GM23338 (cell line): ENCODE results near the gene EGFR. TPM values are rescaled to one million over a fixed set of nuclear protein-coding genes. Genes with fewer than 3 reads are reported as not detected.
A peak's percentile ranks its signal among the peaks of the same experiment; 100 is the strongest.

Experiments
- ATAC-seq: fragments of 200-7000 bp; cut with Tn5 transposase; 3 replicates; pipeline ENCODE4 v1.9.1; 2020
- DNase-seq: peaks from one replicate; pipeline ENCODE4 v3.0.0-alpha.2; 2015; ENCODE audit warnings: low spot score
- H2AFZ ChIP-seq: fragments of 200-600 bp; sonication (generic); 2 replicates; pipeline ENCODE4 v1.8.0; 2016; ENCODE audit warnings: antibody characterized with exemption, mild to moderate bottlenecking, moderate library complexity
- H3F3A ChIP-seq: fragments of 200-600 bp; sonication (generic); replicated peaks from 2 replicates; pipeline ENCODE4 v1.8.0; 2017; ENCODE audit warnings: antibody characterized with exemption, mixed run types, low read depth
- H3K27ac ChIP-seq: fragments of 200-600 bp; sonication (generic); 2 replicates; pipeline ENCODE4 v1.6.1; 2016; ENCODE audit warnings: low read depth
- H3K27me3 ChIP-seq: fragments of 200-600 bp; sonication (generic); 2 replicates; pipeline ENCODE4 v1.8.0; 2016; ENCODE audit warnings: mild to moderate bottlenecking, mixed run types, moderate library complexity; ENCODE audit not compliant: insufficient read depth
- H3K36me3 ChIP-seq: fragments of 200-600 bp; sonication (generic); 2 replicates; pipeline ENCODE4 v1.8.0; 2016; ENCODE audit warnings: mild to moderate bottlenecking; ENCODE audit not compliant: insufficient read depth
- H3K4me1 ChIP-seq: fragments of 200-600 bp; sonication (generic); 2 replicates; pipeline ENCODE4 v1.8.0; 2016; ENCODE audit warnings: mild to moderate bottlenecking, moderate library complexity; ENCODE audit not compliant: insufficient read depth
- H3K4me2 ChIP-seq: fragments of 200-600 bp; sonication (generic); 2 replicates; pipeline ENCODE4 v1.7.1; 2017; ENCODE audit warnings: mixed run types
- H3K4me3 ChIP-seq: fragments of 200-600 bp; sonication (generic); 2 replicates; pipeline ENCODE4 v1.6.1; 2016; ENCODE audit warnings: mixed run types
- H3K79me2 ChIP-seq: fragments of 200-600 bp; sonication (generic); replicated peaks from 2 replicates; pipeline ENCODE4 v1.8.0; 2017; ENCODE audit warnings: mild to moderate bottlenecking; ENCODE audit not compliant: insufficient read depth
- H3K9me2 ChIP-seq: fragments of 200-600 bp; sonication (generic); 2 replicates; pipeline ENCODE4 v1.8.0; 2017; ENCODE audit not compliant: insufficient read depth
- H4K20me1 ChIP-seq: fragments of 200-600 bp; sonication (generic); replicated peaks from 2 replicates; pipeline ENCODE4 v1.8.0; 2017; ENCODE audit warnings: mild to moderate bottlenecking; ENCODE audit not compliant: insufficient read depth
- H3K27ac Mint-ChIP-seq: 2 replicates; pipeline ENCODE4 v1.8.0; 2020; ENCODE audit warnings: inconsistent platforms, mild to moderate bottlenecking, moderate library complexity, mixed read lengths
- H3K27me3 Mint-ChIP-seq: 3 replicates; pipeline ENCODE4 v1.8.0; 2022; ENCODE audit warnings: low read depth, mild to moderate bottlenecking, moderate library complexity, mixed read lengths, inconsistent platforms; ENCODE audit not compliant: insufficient read depth, poor library complexity
- H3K36me3 Mint-ChIP-seq: 3 replicates; pipeline ENCODE4 v1.8.0; 2021; ENCODE audit warnings: low read depth, mild to moderate bottlenecking, inconsistent platforms, moderate library complexity, mixed read lengths
- H3K4me1 Mint-ChIP-seq: 3 replicates; pipeline ENCODE4 v1.8.0; 2020; ENCODE audit warnings: mild to moderate bottlenecking, inconsistent platforms, mixed read lengths
- H3K4me3 Mint-ChIP-seq: 3 replicates; pipeline ENCODE4 v1.8.0; 2021; ENCODE audit warnings: moderate library complexity, mild to moderate bottlenecking, inconsistent platforms, mixed read lengths
- H3K9me3 Mint-ChIP-seq: 3 replicates; pipeline ENCODE4 v1.8.0; 2020; ENCODE audit warnings: moderate library complexity, mild to moderate bottlenecking, inconsistent platforms, mixed read lengths
- CTCF ChIP-seq, 2 experiments: fragments of 200-600 bp in 1 of 2; sonication (generic) in 1 of 2; conservative IDR thresholded peaks; 2 replicates each; pipeline versions ENCODE4 v1.5.1 to v1.6.1; 2016 to 2017; ENCODE audit warnings: antibody characterized with exemption in 2 of 2, low read depth in 2 of 2, mild to moderate bottlenecking in 2 of 2, moderate library complexity in 1 of 2
- EZH2 ChIP-seq: fragments of 200-600 bp; sonication (generic); IDR thresholded peaks from one replicate; pipeline ENCODE4 v1.8.0; 2017; ENCODE audit warnings: antibody characterized with exemption, mild to moderate bottlenecking, low read depth; ENCODE audit not compliant: unreplicated experiment
- NANOG ChIP-seq: IDR thresholded peaks from 2 replicates; pipeline ENCODE4 v1.6.1; 2016; ENCODE audit warnings: antibody characterized with exemption, borderline replicate concordance
- POLR2AphosphoS5 ChIP-seq: IDR thresholded peaks from 2 replicates; pipeline ENCODE4 v1.6.1; 2016; ENCODE audit warnings: antibody characterized with exemption, low read depth
- REST ChIP-seq: IDR thresholded peaks from one replicate; pipeline ENCODE4 v1.6.1; 2018; ENCODE audit warnings: antibody characterized with exemption; ENCODE audit not compliant: unreplicated experiment
- ZNF331 ChIP-seq: fragments of 250-450 bp; sonication (Bioruptor Pico); IDR thresholded peaks from 2 replicates; pipeline ENCODE4 v1.5.0; 2020; ENCODE audit warnings: low read depth, mild to moderate bottlenecking, moderate library complexity
- polyA plus RNA-seq: library from polyadenylated mRNA; unstranded; fragments of >200 nt; fragmentation: Nextera tagmentation; extraction: Ambion mirVana; gene quantifications from 2 replicates; pipeline ENCODE4 v1.2.1, GENCODE V29; 2016
- total RNA-seq: library from RNA; depleted of rRNA; stranded (reverse); fragments of >200 nt; shearing (Covaris generic); gene quantifications from 2 replicates; pipeline ENCODE4 v1.2.3, GENCODE V29; 2014
- TF ChIP-seq, protein P1 (sequence below): fragments of 250-450 bp; sonication (Bioruptor Pico); IDR thresholded peaks from 2 replicates; pipeline ENCODE4 v1.5.0; 2020; ENCODE audit warnings: mild to moderate bottlenecking, moderate library complexity
- TF ChIP-seq, protein P2 (sequence below): IDR thresholded peaks from 2 replicates; pipeline ENCODE4 v1.6.1; 2016; ENCODE audit warnings: antibody characterized with exemption

Gene EGFR
- total and polyA plus RNA-seq, 2 experiments from 2014 or later = 1.5 to 4.5 TPM

- TF ChIP-seq, protein P1, sequence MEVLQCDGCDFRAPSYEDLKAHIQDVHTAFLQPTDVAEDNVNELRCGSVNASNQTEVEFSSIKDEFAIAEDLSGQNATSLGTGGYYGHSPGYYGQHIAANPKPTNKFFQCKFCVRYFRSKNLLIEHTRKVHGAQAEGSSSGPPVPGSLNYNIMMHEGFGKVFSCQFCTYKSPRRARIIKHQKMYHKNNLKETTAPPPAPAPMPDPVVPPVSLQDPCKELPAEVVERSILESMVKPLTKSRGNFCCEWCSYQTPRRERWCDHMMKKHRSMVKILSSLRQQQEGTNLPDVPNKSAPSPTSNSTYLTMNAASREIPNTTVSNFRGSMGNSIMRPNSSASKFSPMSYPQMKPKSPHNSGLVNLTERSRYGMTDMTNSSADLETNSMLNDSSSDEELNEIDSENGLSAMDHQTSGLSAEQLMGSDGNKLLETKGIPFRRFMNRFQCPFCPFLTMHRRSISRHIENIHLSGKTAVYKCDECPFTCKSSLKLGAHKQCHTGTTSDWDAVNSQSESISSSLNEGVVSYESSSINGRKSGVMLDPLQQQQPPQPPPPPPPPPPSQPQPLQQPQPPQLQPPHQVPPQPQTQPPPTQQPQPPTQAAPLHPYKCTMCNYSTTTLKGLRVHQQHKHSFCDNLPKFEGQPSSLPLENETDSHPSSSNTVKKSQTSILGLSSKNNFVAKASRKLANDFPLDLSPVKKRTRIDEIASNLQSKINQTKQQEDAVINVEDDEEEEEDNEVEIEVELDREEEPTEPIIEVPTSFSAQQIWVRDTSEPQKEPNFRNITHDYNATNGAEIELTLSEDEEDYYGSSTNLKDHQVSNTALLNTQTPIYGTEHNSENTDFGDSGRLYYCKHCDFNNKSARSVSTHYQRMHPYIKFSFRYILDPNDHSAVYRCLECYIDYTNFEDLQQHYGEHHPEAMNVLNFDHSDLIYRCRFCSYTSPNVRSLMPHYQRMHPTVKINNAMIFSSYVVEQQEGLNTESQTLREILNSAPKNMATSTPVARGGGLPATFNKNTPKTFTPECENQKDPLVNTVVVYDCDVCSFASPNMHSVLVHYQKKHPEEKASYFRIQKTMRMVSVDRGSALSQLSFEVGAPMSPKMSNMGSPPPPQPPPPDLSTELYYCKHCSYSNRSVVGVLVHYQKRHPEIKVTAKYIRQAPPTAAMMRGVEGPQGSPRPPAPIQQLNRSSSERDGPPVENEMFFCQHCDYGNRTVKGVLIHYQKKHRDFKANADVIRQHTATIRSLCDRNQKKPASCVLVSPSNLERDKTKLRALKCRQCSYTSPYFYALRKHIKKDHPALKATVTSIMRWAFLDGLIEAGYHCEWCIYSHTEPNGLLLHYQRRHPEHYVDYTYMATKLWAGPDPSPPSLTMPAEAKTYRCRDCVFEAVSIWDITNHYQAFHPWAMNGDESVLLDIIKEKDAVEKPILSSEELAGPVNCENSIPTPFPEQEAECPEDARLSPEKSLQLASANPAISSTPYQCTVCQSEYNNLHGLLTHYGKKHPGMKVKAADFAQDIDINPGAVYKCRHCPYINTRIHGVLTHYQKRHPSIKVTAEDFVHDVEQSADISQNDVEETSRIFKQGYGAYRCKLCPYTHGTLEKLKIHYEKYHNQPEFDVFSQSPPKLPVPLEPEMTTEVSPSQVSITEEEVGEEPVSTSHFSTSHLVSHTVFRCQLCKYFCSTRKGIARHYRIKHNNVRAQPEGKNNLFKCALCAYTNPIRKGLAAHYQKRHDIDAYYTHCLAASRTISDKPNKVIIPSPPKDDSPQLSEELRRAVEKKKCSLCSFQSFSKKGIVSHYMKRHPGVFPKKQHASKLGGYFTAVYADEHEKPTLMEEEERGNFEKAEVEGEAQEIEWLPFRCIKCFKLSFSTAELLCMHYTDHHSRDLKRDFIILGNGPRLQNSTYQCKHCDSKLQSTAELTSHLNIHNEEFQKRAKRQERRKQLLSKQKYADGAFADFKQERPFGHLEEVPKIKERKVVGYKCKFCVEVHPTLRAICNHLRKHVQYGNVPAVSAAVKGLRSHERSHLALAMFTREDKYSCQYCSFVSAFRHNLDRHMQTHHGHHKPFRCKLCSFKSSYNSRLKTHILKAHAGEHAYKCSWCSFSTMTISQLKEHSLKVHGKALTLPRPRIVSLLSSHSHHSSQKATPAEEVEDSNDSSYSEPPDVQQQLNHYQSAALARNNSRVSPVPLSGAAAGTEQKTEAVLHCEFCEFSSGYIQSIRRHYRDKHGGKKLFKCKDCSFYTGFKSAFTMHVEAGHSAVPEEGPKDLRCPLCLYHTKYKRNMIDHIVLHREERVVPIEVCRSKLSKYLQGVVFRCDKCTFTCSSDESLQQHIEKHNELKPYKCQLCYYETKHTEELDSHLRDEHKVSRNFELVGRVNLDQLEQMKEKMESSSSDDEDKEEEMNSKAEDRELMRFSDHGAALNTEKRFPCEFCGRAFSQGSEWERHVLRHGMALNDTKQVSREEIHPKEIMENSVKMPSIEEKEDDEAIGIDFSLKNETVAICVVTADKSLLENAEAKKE (CRISPR knock-in tag) = no peak
These were observed 111.8 kb downstream of the EGFR start (continued) for GRCh38 chr7:55130395-55131141.

GRCh38 chr7:55131142-55131929, 112.5 kb downstream of the EGFR start:
- no peaks in the 10 kb centered on the region for H3F3A ChIP-seq
- H3K4me1 ChIP-seq = peaks cover 17% of the 10 kb centered on the region
- no peak overlapping the region for H3K4me3 Mint-ChIP-seq
- no peaks in the 10 kb centered on the region for H3K36me3 Mint-ChIP-seq
- H3K4me3 ChIP-seq = no peak overlapping the region
- peaks cover 27% of the 10 kb centered on the region for H3K4me1 Mint-ChIP-seq
- H3K36me3 ChIP-seq = no peaks in the 10 kb centered on the region
- no peaks in the 10 kb centered on the region for H3K27me3 ChIP-seq
- no peaks in the 10 kb centered on the region for H3K9me3 Mint-ChIP-seq
- no peak overlapping the region for H3K4me2 ChIP-seq
- no peak overlapping the region for H3K27ac Mint-ChIP-seq
- H3K9me2 ChIP-seq = peaks cover 3% of the 10 kb centered on the region; the same call in 1 of the 2 replicates
- TF ChIP-seq CTCF (conservative IDR thresholded peaks at IDR 0.05; ENCODE audit: low read depth in 2 of 2) (peak in 1 of 2 experiments; percentile 37; a peak in 2 of 4 replicates), ZNF331 (CRISPR knock-in tag) (no peak), EZH2 (no peak), NANOG (no peak), POLR2AphosphoS5 (no peak), REST (no peak)
- TF ChIP-seq, protein P2, sequence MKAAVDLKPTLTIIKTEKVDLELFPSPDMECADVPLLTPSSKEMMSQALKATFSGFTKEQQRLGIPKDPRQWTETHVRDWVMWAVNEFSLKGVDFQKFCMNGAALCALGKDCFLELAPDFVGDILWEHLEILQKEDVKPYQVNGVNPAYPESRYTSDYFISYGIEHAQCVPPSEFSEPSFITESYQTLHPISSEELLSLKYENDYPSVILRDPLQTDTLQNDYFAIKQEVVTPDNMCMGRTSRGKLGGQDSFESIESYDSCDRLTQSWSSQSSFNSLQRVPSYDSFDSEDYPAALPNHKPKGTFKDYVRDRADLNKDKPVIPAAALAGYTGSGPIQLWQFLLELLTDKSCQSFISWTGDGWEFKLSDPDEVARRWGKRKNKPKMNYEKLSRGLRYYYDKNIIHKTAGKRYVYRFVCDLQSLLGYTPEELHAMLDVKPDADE = no peak
- no peaks in the 10 kb centered on the region for H3K79me2 ChIP-seq
- no peaks in the 10 kb centered on the region for H4K20me1 ChIP-seq
- no peak for DNase-seq
- no peak overlapping the region for H2AFZ ChIP-seq
- ATAC-seq = peak; percentile 19; the same call in 2 of the 3 replicates
- peaks cover 2% of the 10 kb centered on the region for H3K27me3 Mint-ChIP-seq
- H3K27ac ChIP-seq = no peak overlapping the region
